ENCODE results near the gene ASPHD1. TPM values are rescaled to one million over a fixed set of nuclear protein-coding genes. Genes with fewer than 3 reads are reported as not detected.

Gene ASPHD1
- total and polyA plus RNA-seq, 2 of the 4 experiments (the other 2 are of a cell fraction): 4.1 to 14.5 TPM

- BruUV-seq (replicated peaks): no TSS peak
- peak within 1 kb of the TSS; percentile 97 for H2AFZ ChIP-seq (replicated peaks; ENCODE audit: low read length, poor library complexity)
- H3K9me1 ChIP-seq (ENCODE audit: insufficient read depth, low read length): peaks cover 9% of the 10 kb centered on the region
- H4K20me1 ChIP-seq (ENCODE audit: insufficient read depth, low read length): no peaks in the 10 kb centered on the region; the same call in 1 of the 2 replicates
- H2BK120ac ChIP-seq (ENCODE audit: low read depth, low read length): peak within 1 kb of the TSS; percentile 100
- dilution Hi-C loops (cut with HindIII; ENCODE audit: low sequenced_read_pairs, unreplicated experiment): no loop called here
- peak within 1 kb of the TSS; percentile 77 for H3K9ac ChIP-seq (ENCODE audit: low read depth, low read length)
- H4K91ac ChIP-seq (ENCODE audit: insufficient read depth, low read depth, low read length): peak within 1 kb of the TSS; percentile 97
- H4K8ac ChIP-seq (ENCODE audit: low read depth in 2 of 2, low read length in 2 of 2): peak within 1 kb of the TSS; percentile 32 to 95
- ChIA-PET CTCF (interaction anchor here (0.6 to 0.7 kb wide), 3 partner anchors 15 to 158 kb away, joined by 3 to 6 read pairs (median 3); no protein-coding TSS in a partner anchor), POLR2A (ENCODE audit: unreplicated experiment) (no interaction called here)
- peak within 1 kb of the TSS; percentile 86 for H3K27ac ChIP-seq (ENCODE audit: insufficient read depth, low read length)
- intact Hi-C loops (cut with micrococcal nuclease): loop anchor here (2.0 to 5.0 kb wide), 3 partner anchors 41 to 132 kb away; partner anchors contain the start of genes HIRIP3, MVP and TAOK2
- peaks cover 7 to 30% of the 10 kb centered on the region in 2 experiments; a peak in 3 of 4 replicates for H3K79me1 ChIP-seq (ENCODE audit: low read depth in 1 of 2, low read length in 2 of 2)
- peak within 1 kb of the TSS; percentile 93 for H3K14ac ChIP-seq (replicated peaks; ENCODE audit: low read depth, low read length)
- H3K27me3 ChIP-seq (ENCODE audit: control insufficient read depth, insufficient read depth, low read length): no peaks in the 10 kb centered on the region
- H3K9me3 ChIP-seq (ENCODE audit: control insufficient read depth, insufficient read depth, low read length): no peaks in the 10 kb centered on the region
- H4K5ac ChIP-seq (ENCODE audit: low read depth, low read length): peak within 1 kb of the TSS; percentile 77
- WGBS, 2 experiments (ENCODE audit: extremely low coverage in 2 of 2, insufficient read length in 1 of 2): 2% methylated on average over 11 of the region's 57 CpGs; no CpG with 5 or more reads in 1 of the 2 experiments
- H3K4me3 ChIP-seq (ENCODE audit: insufficient read depth, low read depth, low read length): peak within 1 kb of the TSS; percentile 77
- peaks cover 22% of the 10 kb centered on the region for H3K36me3 ChIP-seq (ENCODE audit: control insufficient read depth, insufficient read depth, low read length)
- peak within 1 kb of the TSS; percentile 73 for H3K4me2 ChIP-seq (ENCODE audit: low read depth, low read length)
- H2BK20ac ChIP-seq (ENCODE audit: low read depth, low read length): peak within 1 kb of the TSS; percentile 100
- peak within 1 kb of the TSS; percentile 95 for H3K4ac ChIP-seq (ENCODE audit: low read depth, low read length)
- H3K56ac ChIP-seq (ENCODE audit: extremely low read depth, insufficient read depth, low read length): peak within 1 kb of the TSS; percentile 99
- H2BK5ac ChIP-seq (ENCODE audit: low read depth, low read length, poor library complexity, severe bottlenecking): peak within 1 kb of the TSS; percentile 95
- peak within 1 kb of the TSS; percentile 93 for H2AK9ac ChIP-seq (replicated peaks; ENCODE audit: low read depth, low read length, poor library complexity)
- DNase-seq: peak; percentile 97
- peak within 1 kb of the TSS; percentile 81 for H3K18ac ChIP-seq (ENCODE audit: low read depth, low read length)
- H3K4me1 ChIP-seq (ENCODE audit: control insufficient read depth, insufficient read depth, low read length): peaks cover 3% of the 10 kb centered on the region; the same call in 1 of the 2 replicates
- H3K23ac ChIP-seq (ENCODE audit: low read depth, low read length): peak within 1 kb of the TSS; percentile 97
- H2AK5ac ChIP-seq (ENCODE audit: low read depth, low read length): peak within 1 kb of the TSS; percentile 61
- in situ Hi-C loops (cut with MboI; ENCODE audit: low sequenced_read_pairs): no loop called here
- H2BK15ac ChIP-seq (ENCODE audit: low read depth, low read length): peak within 1 kb of the TSS; percentile 91; the same call in 2 of the 3 replicates
- peak; percentile 98 for ATAC-seq (ENCODE audit: low read depth)
- TF ChIP-seq MXI1 (IDR thresholded peaks at IDR 0.05; ENCODE audit: borderline replicate concordance, low read depth, low read length): peak; percentile 62; the same call in 1 of the 2 replicates
- TF ChIP-seq BHLHE40 (IDR thresholded peaks at IDR 0.05; ENCODE audit: low read depth, low read length): peak; percentile 99
- no peak for TF ChIP-seq POLR2A (IDR thresholded peaks at IDR 0.05; ENCODE audit: low read depth, low read length)
- peak; percentile 75 for TF ChIP-seq MAZ (IDR thresholded peaks at IDR 0.05; ENCODE audit: borderline replicate concordance, low read depth, low read length)
- no peak for TF ChIP-seq MAFK (IDR thresholded peaks at IDR 0.05; ENCODE audit: low read depth, low read length)
- no peak for TF ChIP-seq RFX5 (IDR thresholded peaks at IDR 0.05; ENCODE audit: low read depth, low read length)
- TF ChIP-seq SMC3 (IDR thresholded peaks at IDR 0.05; ENCODE audit: low read depth, low read length): peak; percentile 26; the same call in 1 of the 2 replicates
- peak; percentile 33 for TF ChIP-seq RAD21 (IDR thresholded peaks at IDR 0.05; ENCODE audit: low read length)
- TF ChIP-seq, protein P1, sequence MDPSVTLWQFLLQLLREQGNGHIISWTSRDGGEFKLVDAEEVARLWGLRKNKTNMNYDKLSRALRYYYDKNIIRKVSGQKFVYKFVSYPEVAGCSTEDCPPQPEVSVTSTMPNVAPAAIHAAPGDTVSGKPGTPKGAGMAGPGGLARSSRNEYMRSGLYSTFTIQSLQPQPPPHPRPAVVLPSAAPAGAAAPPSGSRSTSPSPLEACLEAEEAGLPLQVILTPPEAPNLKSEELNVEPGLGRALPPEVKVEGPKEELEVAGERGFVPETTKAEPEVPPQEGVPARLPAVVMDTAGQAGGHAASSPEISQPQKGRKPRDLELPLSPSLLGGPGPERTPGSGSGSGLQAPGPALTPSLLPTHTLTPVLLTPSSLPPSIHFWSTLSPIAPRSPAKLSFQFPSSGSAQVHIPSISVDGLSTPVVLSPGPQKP (IDR thresholded peaks at IDR 0.05; ENCODE audit: borderline replicate concordance, low read depth, low read length): no peak
- no peak for TF ChIP-seq FOS (IDR thresholded peaks at IDR 0.05; ENCODE audit: low read depth, low read length)
- TF ChIP-seq, protein P2, sequence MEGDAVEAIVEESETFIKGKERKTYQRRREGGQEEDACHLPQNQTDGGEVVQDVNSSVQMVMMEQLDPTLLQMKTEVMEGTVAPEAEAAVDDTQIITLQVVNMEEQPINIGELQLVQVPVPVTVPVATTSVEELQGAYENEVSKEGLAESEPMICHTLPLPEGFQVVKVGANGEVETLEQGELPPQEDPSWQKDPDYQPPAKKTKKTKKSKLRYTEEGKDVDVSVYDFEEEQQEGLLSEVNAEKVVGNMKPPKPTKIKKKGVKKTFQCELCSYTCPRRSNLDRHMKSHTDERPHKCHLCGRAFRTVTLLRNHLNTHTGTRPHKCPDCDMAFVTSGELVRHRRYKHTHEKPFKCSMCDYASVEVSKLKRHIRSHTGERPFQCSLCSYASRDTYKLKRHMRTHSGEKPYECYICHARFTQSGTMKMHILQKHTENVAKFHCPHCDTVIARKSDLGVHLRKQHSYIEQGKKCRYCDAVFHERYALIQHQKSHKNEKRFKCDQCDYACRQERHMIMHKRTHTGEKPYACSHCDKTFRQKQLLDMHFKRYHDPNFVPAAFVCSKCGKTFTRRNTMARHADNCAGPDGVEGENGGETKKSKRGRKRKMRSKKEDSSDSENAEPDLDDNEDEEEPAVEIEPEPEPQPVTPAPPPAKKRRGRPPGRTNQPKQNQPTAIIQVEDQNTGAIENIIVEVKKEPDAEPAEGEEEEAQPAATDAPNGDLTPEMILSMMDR (conservative IDR thresholded peaks at IDR 0.05; ENCODE audit: low read depth, low read length): peak; percentile 82
- TF ChIP-seq NFE2L2 (IDR thresholded peaks at IDR 0.05; ENCODE audit: low read depth, low read length): no peak
- peak; percentile 100; the same call in 1 of the 2 replicates for TF ChIP-seq CHD1 (IDR thresholded peaks at IDR 0.05; ENCODE audit: low read depth, low read length)
- TF ChIP-seq CEBPB (IDR thresholded peaks at IDR 0.05; ENCODE audit: low read depth, low read length): peak; percentile 51; the same call in 1 of the 2 replicates
- TF ChIP-seq RCOR1 (IDR thresholded peaks at IDR 0.05; ENCODE audit: insufficient replicate concordance, low read length): peak; percentile 79
These were observed 37.2 kb upstream of the ASPHD1 start, which contains the start of gene CDIPT for GRCh38 chr16:29862884-29863668. Gene CDIPT, minus strand, starts transcription at chr16:29863226. Its CDS starts 369 bp downstream, at chr16:29862857.

Measured in IMR-90 (cell line).